Effector CD4-positive, alpha-beta T cell (primary cell): ENCODE results near the gene XCR1.

Experiments
- DNase-seq: peaks from one replicate; pipeline ENCODE4 v3.0.0-alpha.2; 2020

Gene XCR1

GRCh38 chr3:45980819-45981218 is 46.5 kb downstream of the XCR1 start:
- no peak for DNase-seq

GRCh38 chr3:45980229-45980813 is 47.0 kb downstream of the XCR1 start:
- no peak for DNase-seq

- DNase-seq, result no peak
Observed at GRCh38 chr3:45979378-45979777, 47.9 kb downstream of the XCR1 start.

- peak; percentile 17 for DNase-seq
Observed at GRCh38 chr3:45978006-45978761, 49.1 kb downstream of the XCR1 start.

- peak; percentile 32 for DNase-seq
Observed at GRCh38 chr3:45976191-45977091, 50.8 kb downstream of the XCR1 start.

GRCh38 chr3:45975686-45976085 is 51.6 kb downstream of the XCR1 start:
- no peak for DNase-seq

GRCh38 chr3:45974686-45975085 is 52.6 kb downstream of the XCR1 start:
- no peak for DNase-seq

- no peak for DNase-seq
Observed at GRCh38 chr3:45972534-45973402, 54.5 kb downstream of the XCR1 start.

- no peak for DNase-seq
Observed at GRCh38 chr3:45969953-45970352, 57.3 kb downstream of the XCR1 start.

GRCh38 chr3:45969116-45969515 is 58.2 kb downstream of the XCR1 start:
- no peak for DNase-seq

- no peak for DNase-seq
Observed at GRCh38 chr3:45968706-45969105, 58.6 kb downstream of the XCR1 start.

GRCh38 chr3:45968149-45968548 is 59.1 kb downstream of the XCR1 start:
- no peak for DNase-seq

GRCh38 chr3:45967724-45968123 is 59.6 kb downstream of the XCR1 start:
- DNase-seq, result no peak
